Measurements from ENCODE around the gene ATP8A1.
"Not testable (repeated sequence)": the region's sequence is repeated elsewhere in the genome, so short reads cannot be mapped to it uniquely, and the experiment has no call there.

Gene ATP8A1

DNA sequence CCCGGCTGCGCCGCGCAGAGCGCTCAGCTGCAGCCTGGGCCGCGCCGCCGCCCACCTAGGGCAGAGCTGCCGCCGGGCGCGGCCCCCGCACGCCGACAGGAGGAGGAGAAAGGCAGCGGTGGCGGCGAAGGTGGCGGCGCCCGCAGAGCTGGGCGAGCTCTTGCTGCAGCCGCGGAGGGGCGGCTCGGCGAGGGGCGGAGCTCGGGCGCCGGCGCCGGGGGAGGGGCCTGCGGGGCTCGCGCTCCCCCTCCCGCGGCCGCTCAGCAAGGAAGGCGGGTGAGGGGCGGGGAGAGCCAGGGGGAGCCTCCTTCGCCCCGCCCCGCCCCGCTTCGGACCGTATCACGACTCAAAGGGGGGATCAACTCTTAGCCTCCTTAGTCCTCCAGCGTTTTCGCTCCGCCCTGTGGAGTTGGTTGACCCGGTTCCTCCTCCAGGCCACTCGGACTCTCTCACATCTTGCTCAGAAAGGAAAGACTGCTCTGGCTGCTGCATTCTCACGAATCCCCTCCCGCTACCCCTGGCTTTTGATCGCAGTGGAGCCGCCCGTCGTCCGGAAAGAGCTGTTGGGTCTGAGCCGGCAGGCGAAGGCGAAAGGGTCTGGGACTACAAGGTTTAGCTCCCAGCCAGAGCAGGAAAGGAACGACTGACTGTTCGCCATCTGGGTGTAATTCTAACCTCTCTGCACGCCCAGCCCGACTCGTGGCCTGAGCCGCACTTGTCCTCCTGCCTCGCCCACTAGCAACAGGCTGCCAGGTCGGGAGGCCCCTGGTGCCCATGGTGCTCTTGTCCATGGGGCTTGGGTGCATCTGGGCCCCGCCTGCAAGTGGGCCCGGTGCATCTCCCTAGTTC lies at the start of gene ATP8A1:
Gene ATP8A1 (minus strand): TSS at position 162 of the 849 bp plus-strand sequence. CDS start 232 bp downstream, outside the sequence.
- Mint-ChIP-seq H3K27me3 (no peaks in the 10 kb centered on the region), H3K9me3 (peaks cover 14% of the 10 kb centered on the region), H3K4me3 (peak within 1 kb of the TSS; percentile 95), H3K36me3 (ENCODE audit: low read depth) (peaks cover 19% of the 10 kb centered on the region), H3K4me1 (peaks cover 51% of the 10 kb centered on the region), H3K27ac (peak within 1 kb of the TSS; percentile 99)
- ATAC-seq (peak; percentile 76), DNase-seq (peak; percentile 96)

- no peaks in the 10 kb centered on the region for H3K36me3 Mint-ChIP-seq (ENCODE audit: low read depth)
- no peaks in the 10 kb centered on the region for H3K9me3 Mint-ChIP-seq
- no peaks in the 10 kb centered on the region for H3K27me3 Mint-ChIP-seq
- no peak overlapping the region for H3K27ac Mint-ChIP-seq
- no peak for ATAC-seq
- H3K4me3 Mint-ChIP-seq = no peak overlapping the region
- H3K4me1 Mint-ChIP-seq = peaks cover 2% of the 10 kb centered on the region
- no peak for DNase-seq
Measured at GRCh38 chr4:42706086-42706485, 49.2 kb upstream of the ATP8A1 start.

GRCh38 chr4:42703813-42704212 lies 46.9 kb upstream of the ATP8A1 start:
- peaks cover 2% of the 10 kb centered on the region for H3K4me1 Mint-ChIP-seq
- no peak for DNase-seq
- H3K4me3 Mint-ChIP-seq = no peak overlapping the region
- H3K27me3 Mint-ChIP-seq = no peaks in the 10 kb centered on the region
- H3K9me3 Mint-ChIP-seq = peaks cover 11% of the 10 kb centered on the region
- H3K27ac Mint-ChIP-seq = no peak overlapping the region
- ATAC-seq = no peak
- peaks cover 2% of the 10 kb centered on the region for H3K36me3 Mint-ChIP-seq (ENCODE audit: low read depth)

- peaks cover 16% of the 10 kb centered on the region for H3K9me3 Mint-ChIP-seq
- DNase-seq (no peak), ATAC-seq (no peak)
- peaks cover 2% of the 10 kb centered on the region for H3K4me1 Mint-ChIP-seq
- H3K27me3 Mint-ChIP-seq = no peaks in the 10 kb centered on the region
- no peak overlapping the region for H3K4me3 Mint-ChIP-seq
- H3K27ac Mint-ChIP-seq = no peak overlapping the region
- H3K36me3 Mint-ChIP-seq (ENCODE audit: low read depth) = peaks cover 2% of the 10 kb centered on the region
Measured at GRCh38 chr4:42702895-42703294, 46.0 kb upstream of the ATP8A1 start.

DNA sequence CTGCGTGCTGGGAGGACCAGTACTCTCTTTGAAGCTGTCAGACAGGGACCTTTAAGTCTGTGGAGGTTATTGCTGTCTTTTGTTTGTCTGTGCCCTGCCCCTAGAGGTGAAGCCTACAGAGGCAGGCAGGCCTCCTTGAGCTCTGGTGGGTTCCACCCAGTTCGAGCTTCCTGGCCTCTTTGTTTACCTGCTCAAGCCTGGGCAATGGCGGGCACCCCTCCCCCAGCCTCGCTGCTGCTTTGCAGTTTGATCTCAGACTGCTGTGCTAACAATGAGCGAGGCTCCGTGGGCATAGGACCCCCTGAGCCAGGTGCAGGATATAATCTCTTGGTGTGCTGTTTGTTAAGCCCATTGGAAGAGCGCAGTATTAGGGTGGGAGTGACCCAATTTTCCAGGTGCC lies 44.9 kb upstream of the ATP8A1 start:
- not testable (repeated sequence) for H3K4me1 Mint-ChIP-seq; H3K4me3 Mint-ChIP-seq; H3K36me3 Mint-ChIP-seq (ENCODE audit: low read depth); H3K27me3 Mint-ChIP-seq; H3K27ac Mint-ChIP-seq; DNase-seq; ATAC-seq
- peaks cover 17% of the 10 kb centered on the region for H3K9me3 Mint-ChIP-seq

GRCh38 chr4:42690537-42690936 lies 33.6 kb upstream of the ATP8A1 start:
- ATAC-seq = no peak
- Mint-ChIP-seq H3K4me3 (no peak overlapping the region), H3K9me3 (no peaks in the 10 kb centered on the region), H3K36me3 (ENCODE audit: low read depth) (no peaks in the 10 kb centered on the region), H3K27me3 (no peaks in the 10 kb centered on the region), H3K4me1 (no peaks in the 10 kb centered on the region), H3K27ac (no peak overlapping the region)
- DNase-seq = no peak

DNA sequence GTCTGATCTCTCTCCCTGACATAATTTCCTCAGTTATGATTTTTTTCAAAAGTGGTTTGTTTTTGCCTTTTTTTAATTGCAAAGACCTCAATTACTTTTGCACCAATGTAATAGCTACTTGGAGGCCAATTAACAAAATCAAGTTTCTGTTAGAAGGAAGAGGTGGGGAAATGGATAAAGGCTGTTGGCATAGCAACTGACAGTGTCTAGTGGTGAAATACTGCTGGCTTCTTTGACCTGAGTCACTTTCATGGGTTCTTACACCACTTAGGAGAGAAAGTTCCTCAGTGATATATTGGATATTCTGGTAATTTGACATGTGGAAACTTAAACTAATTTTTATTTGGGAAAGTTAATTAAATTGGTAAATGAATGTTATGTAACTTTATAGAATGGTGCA lies 26.5 kb upstream of the ATP8A1 start:
- Mint-ChIP-seq H3K9me3 (peaks cover 3% of the 10 kb centered on the region), H3K27me3 (no peaks in the 10 kb centered on the region), H3K27ac (no peak overlapping the region), H3K4me3 (no peak overlapping the region), H3K4me1 (peaks cover 11% of the 10 kb centered on the region), H3K36me3 (ENCODE audit: low read depth) (no peaks in the 10 kb centered on the region)
- ATAC-seq (no peak), DNase-seq (no peak)

- H3K9me3 Mint-ChIP-seq = peaks cover 11% of the 10 kb centered on the region
- H3K4me3 Mint-ChIP-seq = no peak overlapping the region
- no peak overlapping the region for H3K27ac Mint-ChIP-seq
- DNase-seq (no peak), ATAC-seq (no peak)
- H3K27me3 Mint-ChIP-seq = no peaks in the 10 kb centered on the region
- H3K4me1 Mint-ChIP-seq = peaks cover 50% of the 10 kb centered on the region
- peaks cover 5% of the 10 kb centered on the region for H3K36me3 Mint-ChIP-seq (ENCODE audit: low read depth)
Measured at GRCh38 chr4:42678512-42678911, 21.6 kb upstream of the ATP8A1 start.

GRCh38 chr4:42676066-42676951 lies 19.4 kb upstream of the ATP8A1 start:
- Mint-ChIP-seq H3K27ac (peak overlapping the region; percentile 79), H3K36me3 (ENCODE audit: low read depth) (peaks cover 5% of the 10 kb centered on the region), H3K9me3 (peaks cover 13% of the 10 kb centered on the region), H3K27me3 (no peaks in the 10 kb centered on the region), H3K4me3 (peak overlapping the region; percentile 17), H3K4me1 (peaks cover 68% of the 10 kb centered on the region)
- no peak for DNase-seq
- no peak for ATAC-seq

DNA sequence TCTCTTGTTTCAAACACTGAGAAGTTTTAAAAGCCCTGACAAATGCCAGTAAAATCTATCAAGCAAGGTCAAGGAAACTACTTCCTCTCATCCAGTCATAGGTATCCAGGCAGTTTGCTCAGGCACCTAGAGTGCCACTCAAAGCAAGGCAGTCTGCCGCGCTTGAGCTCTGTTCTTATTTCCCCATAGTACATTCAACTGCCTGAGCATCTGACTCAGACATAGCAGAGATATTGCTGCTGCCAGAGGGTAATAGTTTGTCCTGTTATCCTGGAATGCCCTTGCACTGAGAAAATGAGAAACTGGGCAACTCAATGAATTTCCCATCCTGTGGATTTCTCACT lies 16.1 kb upstream of the ATP8A1 start:
- Mint-ChIP-seq H3K4me3 (peak overlapping the region; percentile 69), H3K36me3 (ENCODE audit: low read depth) (peaks cover 5% of the 10 kb centered on the region), H3K9me3 (peaks cover 14% of the 10 kb centered on the region), H3K4me1 (peaks cover 80% of the 10 kb centered on the region), H3K27me3 (no peaks in the 10 kb centered on the region), H3K27ac (peak overlapping the region; percentile 95)
- ATAC-seq = peak; percentile 71
- peak; percentile 29 for DNase-seq

DNA sequence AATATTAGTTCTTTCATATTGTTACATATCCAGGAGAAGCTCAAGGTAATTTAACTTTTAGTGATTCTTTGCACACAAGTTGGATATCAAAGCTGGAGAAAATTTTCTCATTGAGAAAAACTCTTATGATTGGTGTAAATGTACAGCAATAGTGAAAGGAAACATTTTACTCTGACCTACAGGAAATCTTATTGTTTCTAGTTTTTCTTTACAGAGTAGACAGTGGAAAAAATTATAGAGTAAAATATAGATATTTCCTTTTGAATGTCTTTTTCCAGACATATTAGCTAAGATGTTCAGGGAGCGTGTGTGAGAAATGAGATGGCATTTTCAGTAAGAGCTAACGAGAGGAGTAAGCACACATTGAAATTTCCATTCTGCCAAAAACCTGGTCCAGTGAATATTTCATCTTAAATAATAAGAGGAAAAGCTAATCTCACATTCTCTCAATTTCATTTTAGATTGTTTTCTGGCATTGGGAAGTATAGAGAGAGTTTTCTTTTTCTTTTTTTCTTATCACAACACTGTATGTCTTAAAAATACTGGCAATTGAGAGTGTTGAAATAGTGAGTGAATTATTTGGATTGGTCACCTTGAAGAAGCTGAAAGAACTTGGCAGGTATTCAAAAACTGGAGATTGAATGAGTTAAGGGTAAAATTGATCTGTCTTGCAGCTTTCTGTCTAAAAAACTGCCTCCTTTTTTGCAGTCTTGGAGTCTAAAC lies 15.6 kb upstream of the ATP8A1 start:
- H3K36me3 Mint-ChIP-seq (ENCODE audit: low read depth) = peaks cover 5% of the 10 kb centered on the region
- peaks cover 11% of the 10 kb centered on the region for H3K9me3 Mint-ChIP-seq
- peak overlapping the region; percentile 95 for H3K27ac Mint-ChIP-seq
- ATAC-seq (peak; percentile 63), DNase-seq (no peak)
- H3K4me3 Mint-ChIP-seq = peak overlapping the region; percentile 69
- peaks cover 80% of the 10 kb centered on the region for H3K4me1 Mint-ChIP-seq
- H3K27me3 Mint-ChIP-seq = no peaks in the 10 kb centered on the region

GRCh38 chr4:42671431-42672194 lies 14.7 kb upstream of the ATP8A1 start:
- H3K27me3 Mint-ChIP-seq = no peaks in the 10 kb centered on the region
- H3K4me1 Mint-ChIP-seq = peaks cover 82% of the 10 kb centered on the region
- DNase-seq (peak; percentile 47), ATAC-seq (peak; percentile 88)
- peaks cover 11% of the 10 kb centered on the region for H3K9me3 Mint-ChIP-seq
- peak overlapping the region; percentile 69 for H3K4me3 Mint-ChIP-seq
- H3K27ac Mint-ChIP-seq = peak overlapping the region; percentile 95
- peaks cover 5% of the 10 kb centered on the region for H3K36me3 Mint-ChIP-seq (ENCODE audit: low read depth)

GRCh38 chr4:42658261-42658660 lies 1.4 kb upstream of the ATP8A1 start:
- DNase-seq (no peak), ATAC-seq (no peak)
- Mint-ChIP-seq H3K4me1 (peaks cover 41% of the 10 kb centered on the region), H3K27me3 (no peaks in the 10 kb centered on the region), H3K9me3 (peaks cover 3% of the 10 kb centered on the region), H3K27ac (peak overlapping the region; percentile 99), H3K36me3 (ENCODE audit: low read depth) (peaks cover 8% of the 10 kb centered on the region), H3K4me3 (peak overlapping the region; percentile 95)

GRCh38 chr4:42656679-42656943 lies 294 bp downstream of the ATP8A1 start:
- Mint-ChIP-seq H3K4me3 (peak overlapping the region; percentile 91), H3K4me1 (peaks cover 55% of the 10 kb centered on the region), H3K9me3 (peaks cover 19% of the 10 kb centered on the region), H3K27ac (peak overlapping the region; percentile 93), H3K27me3 (no peaks in the 10 kb centered on the region), H3K36me3 (ENCODE audit: low read depth) (peaks cover 25% of the 10 kb centered on the region)
- no peak for ATAC-seq
- no peak for DNase-seq

Data from activated naive CD8-positive, alpha-beta T cell treated with anti-CD3 and anti-CD28 coated beads, Interleukin-2, amount 50 U/mL, for 24 hours (primary cell).